NOMO-1 treated with DMSO at 0.1 percent for 48 hours (cell line): Measurements from ENCODE around the gene CCNK.

Experiments used
- DNase-seq: peaks from one replicate; lab custom pipeline; 2025; ENCODE audit not compliant: unreplicated experiment; lab: John Stamatoyannopoulos, UW

CCNK gene

DNA sequence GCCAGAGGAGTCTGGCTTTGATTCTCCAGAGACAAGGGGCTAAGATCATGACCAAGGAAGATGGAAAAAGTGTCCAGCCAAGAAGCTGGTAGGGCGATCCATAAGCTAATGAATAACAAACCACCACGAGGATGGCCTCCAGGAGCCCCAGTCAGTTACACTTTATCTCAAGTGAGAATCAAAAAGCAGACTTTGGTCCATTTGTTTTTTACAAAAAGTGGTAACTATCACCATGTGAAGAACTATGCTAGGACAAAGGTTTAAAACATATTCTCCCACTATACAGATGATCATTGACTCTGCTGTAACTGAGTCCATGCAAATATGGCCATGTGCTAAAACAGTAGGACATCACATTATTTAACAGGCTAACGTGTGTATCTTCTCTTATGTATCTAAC is 14.5 kb upstream of the CCNK start:
- no peak for DNase-seq

DNA sequence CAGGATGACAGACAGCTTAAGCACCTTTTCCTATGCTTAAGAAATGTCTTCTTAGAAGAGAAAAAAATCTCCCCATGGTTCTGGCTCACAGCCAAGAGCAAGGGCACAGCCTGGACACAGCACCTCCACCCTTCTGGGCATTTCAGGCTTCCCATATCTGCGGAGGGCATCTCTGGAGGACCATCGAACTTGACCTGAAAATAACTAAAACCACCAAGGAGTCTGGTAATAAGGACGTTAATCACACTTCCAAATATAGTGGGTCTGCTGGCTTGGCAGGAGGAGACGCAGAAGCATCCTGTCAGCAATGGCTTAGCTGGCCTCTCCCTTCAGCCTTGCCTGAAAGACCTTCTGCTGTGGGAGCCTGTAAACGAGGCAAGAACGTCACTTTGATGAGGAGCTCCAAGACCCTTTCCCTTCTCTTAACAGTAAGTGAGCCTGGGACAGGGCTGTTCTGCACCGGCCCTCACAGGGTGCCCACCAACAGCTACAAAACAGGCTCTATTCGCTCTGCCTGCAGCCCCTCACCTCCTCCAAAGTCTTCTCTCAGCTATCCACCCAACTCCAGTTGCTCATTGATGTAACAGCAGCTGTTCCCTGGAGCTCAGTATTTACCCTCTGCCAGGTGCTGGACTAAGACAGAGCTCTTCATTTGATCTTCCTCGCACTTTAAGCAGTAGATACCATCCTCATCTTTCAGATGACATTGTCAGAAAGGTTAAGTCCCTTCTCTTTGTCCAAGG is 13.7 kb upstream of the CCNK start:
- DNase-seq = no peak

DNA sequence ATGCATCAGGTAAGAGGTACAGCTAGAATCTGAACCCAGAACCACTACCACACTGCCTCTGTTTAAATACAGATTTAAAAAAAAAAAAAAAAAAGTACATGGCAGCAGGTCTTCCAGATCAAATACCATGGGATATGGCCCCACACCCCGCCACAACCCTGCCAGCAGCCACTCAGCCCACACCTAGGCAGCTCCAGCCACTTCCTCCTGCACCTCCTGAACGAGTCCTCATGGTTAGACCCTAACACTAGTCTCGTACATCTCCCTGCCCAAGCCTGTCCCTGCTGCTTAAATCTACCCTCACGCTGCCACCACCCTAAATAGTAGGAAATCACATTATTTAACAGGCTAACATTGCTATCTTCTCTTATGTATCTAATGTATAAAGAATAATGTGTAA is 13.1 kb upstream of the CCNK start:
- no peak for DNase-seq

DNA sequence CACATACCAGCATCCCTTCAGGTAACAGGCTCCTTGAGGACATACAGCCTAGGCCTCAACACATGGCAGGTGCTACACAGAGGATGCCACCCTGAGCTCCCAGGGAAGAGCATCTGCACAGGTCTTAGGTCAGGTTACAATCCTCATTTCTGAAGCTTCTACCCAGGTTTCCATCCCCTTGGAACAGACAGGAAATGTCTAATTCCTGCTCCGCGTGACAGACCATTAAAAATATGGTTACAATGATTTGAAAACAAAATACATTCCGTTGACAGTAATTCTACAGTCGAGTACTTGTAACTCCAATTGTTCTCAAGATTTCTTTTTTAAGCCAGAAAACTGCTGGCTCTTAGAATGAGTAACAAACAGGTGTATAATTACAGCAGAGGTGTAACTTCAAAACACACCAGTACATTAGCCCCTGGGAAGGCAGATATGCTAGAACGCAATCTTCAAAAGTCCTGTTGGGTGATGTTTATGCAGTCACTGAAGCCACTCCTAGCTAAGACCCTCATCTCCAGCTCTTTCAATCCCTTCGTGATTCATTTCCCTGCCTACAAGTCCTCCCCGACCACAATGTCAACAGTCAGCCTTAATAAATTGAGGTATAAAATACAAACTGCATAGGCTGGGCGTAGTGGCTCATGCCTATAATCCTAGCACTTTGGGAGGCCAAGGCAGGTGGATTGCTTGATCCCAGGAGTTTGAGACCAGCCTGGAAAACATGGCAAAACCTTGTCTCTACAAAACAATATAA is 12.2 kb upstream of the CCNK start:
- no peak for DNase-seq

DNA sequence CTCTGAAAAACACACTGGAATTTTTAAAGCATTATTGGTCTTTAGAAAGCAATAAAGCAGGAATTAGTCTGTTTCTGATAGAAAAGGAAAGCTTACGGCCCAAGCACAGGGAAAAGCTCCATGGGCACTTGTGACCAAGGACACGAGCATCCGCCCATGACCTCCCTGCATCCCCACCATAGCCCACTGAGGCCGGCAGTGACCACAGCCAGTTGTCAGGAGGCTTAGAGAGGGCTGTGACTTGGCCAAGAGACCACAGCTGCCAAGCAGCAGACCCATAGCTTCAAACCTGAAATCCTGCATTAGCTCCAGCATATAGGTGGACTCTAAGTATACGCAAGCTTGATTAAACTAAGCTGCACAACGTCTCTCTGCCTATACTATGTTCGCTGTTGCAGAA is 9.5 kb upstream of the CCNK start:
- DNase-seq = no peak

DNA sequence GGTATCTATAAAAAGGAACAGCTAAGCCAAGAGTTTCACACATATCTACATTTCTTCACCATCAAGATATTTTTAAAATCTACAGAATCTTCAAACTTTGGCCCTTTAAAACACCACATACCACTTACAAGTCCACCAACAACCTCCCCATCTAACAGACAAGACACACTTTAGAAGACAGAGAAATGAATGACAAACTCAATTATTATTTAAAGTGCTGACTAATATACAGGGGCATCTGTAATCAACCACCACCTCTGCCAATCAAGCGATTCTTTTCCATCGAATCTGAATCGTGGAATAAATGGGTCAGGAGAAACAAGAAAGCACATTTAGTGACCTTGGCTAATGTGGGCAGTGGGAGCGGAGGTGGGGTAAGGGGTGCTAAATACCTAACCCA is 8.3 kb upstream of the CCNK start:
- DNase-seq = no peak

DNA sequence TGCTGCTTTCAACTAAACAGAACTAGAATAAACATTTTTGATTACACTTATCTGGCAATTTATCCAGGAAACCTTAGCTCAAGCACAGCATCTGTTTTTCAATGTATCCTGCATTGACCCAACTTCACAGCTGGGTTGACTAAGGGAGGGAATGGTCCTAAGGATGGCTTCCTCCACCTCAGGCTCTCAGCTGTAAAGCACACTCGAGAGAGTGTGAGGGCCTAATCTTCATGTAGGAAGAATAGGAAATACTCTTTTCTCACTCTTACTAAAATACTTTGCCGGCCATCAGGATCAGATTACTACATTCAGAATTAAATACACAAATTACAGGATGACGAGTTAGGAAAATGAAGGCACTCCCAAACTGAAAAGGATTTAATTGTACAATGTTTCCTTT is 7.8 kb upstream of the CCNK start:
- DNase-seq = no peak

DNA sequence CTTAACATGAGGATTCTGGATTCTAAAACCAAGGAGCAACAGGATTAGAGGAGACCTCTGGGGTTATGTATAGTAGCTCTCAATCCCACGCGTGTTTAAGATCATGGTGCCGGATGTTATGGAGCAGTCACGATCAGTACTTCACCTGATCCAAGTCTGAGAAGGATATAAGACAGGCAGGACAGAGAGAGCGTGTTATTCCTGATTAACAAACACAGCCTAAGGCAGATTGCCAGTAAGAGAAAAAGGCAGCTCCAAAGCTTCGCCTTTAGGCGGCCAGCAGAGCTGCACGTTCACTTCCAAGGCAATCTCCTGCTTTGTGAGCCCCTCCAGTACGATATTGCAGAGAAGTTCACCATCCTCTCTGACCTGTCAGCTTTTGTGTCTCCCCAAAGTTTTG is 6.0 kb upstream of the CCNK start:
- DNase-seq = no peak

DNA sequence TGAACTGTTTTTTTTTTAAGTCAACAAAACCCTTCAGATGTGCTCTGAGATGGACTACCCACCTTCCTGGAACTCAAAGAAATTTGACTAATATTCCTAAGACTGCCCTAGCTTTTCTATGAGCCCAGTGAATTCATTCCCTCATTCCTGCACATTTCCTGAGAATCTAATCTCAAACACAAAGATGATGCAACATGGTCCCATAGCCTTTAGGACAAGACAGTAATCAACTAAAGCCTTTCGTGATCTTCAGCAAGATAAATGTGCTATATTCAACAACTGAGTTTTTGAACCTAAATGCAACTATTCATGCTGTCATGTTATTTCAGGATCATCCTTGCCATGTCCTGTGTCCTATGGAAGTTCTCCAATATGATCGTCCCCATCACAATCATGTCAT is 5.5 kb upstream of the CCNK start:
- DNase-seq = no peak

DNA sequence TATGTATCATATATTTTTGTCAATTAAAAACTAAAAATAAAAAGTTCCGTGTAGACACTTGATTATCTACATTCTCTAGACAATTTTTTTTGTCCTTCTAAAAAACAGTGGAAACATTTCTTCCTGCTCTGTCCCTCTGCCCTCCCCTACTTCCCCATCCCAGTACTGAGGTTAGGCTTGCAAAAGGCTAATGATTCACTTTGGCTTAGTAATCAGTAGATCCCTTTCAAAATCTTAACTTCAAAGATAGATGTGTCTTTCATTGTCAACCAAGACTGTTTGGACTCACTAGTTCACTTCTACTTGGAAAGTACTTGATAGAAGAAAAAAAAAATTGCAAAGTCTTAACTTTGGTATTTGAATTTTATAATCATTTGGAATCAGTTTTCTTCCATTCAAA is 4.3 kb upstream of the CCNK start:
- peak; percentile 78 for DNase-seq

DNA sequence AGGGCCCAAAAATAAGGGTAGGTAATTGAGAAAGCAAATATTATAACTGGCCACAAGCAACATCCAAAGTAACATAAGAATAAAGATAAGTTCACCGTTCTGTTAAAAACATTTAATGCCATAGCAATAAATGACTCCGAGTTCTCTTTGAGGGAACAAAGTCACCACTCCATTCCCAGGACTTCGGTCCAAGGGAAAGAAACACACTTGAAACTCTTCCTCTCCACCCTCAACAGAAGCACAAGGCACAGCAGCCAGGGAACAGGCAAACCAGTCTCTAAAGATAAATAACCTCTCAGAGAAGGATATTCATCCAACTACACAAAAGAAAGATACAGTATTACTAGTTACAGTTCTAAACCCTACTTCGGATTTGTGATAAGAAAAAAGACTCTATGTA is 3.1 kb upstream of the CCNK start:
- DNase-seq = no peak

DNA sequence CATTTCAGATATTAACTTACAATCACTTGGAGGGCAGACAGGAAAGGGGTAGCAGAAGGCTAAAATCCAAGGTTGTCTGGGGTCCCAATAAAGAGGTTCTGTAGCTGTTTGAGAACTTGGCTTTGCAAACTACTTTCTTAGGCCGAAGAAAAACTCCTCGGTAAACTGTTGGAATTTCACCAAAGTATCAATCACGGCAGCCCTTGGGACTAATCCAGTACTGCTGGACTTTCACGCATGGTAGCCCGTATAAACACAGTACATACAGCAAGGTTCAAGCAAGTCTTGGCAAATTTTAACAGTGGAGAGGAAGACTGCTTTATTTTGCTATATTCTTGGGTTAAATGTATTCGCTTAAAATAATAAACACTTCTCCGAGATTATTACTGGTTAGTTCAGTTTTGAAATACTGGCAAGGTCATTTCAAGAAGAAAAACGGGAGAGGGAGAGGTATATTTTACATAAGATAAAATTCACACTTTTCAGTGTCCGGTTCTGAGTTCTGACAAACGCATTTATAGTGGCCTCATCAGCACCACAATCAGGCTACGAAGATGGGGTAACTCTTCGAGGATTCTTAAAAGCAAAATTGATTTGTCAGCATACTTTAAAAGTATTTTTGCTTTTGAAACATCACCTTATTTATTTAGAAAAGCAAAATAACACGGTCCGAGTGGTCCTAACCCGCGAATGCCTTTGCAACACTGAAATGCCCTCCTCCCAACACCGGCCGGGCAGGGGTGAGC is 1.9 kb upstream of the CCNK start:
- no peak for DNase-seq

DNA sequence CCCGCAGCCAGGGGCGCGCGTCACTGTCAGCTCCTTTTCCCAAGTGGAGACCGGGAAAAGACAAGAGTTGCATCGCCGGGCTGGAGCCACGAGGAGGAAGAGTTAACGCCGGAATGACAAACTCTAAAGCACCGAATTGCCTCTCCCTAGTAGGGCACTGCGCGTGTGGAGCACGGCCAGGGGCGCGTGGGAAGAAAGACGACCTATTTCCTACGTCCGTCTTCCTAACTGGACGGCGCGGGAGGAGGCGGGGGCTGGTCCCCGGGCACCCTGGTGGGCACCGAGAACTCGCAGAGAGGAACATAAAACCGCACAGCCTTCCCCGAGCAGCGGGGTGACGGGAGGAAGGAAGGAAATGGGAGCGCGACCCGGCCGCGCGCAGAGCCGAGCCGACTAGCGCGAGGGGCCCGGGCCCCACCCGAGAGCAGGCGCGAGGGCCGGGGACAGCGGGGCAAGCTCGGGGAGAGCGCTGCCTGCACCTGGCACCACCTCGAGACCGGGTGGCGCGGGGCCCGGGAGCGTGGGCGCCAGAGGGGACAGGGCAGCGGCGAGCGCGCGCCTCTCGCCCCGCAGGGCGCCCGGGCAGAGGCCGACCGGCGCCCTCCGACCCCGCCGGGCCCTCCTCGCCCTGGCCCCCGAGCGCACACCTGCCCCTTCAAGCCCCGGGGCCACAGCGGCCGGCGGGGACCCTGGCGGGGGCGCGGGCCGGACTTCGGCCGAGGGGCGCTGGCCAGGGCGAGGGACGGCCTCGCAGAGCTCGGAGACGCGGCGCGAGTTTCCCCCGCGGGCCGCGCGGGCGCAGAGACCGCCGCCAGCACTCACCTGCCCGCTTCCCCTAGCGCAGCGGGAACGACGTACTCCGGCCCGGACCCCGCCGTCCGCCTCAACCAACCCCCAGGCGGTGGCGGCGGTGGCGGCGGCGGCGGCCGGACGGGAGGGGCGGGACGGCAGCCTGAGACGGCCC is 1.0 kb upstream of the CCNK start, which contains the start of gene SETD3:
Gene SETD3, minus strand, starts transcription at position 954 of the 964 bp plus-strand sequence. CDS start 15,054 bp downstream, outside the sequence.
- DNase-seq = peak; percentile 9

DNA sequence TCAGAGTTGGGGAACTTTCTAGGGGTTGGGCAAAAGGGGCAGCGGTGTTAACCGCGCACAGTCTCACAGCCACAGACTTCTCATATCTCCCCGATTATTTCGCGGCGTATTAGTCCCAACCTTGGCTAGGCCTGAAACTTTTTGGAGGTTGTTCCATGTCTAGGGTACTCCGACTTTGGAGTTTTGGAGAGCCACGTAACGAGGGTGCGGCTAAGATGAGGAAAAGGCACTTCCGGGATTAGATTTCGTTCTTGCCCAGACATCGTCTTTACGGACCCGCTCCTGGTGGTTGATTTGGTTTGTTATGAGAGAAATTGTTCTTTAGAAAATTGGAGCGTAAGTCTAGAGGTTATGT is 513 bp downstream of the CCNK start:
- DNase-seq = peak; percentile 47

DNA sequence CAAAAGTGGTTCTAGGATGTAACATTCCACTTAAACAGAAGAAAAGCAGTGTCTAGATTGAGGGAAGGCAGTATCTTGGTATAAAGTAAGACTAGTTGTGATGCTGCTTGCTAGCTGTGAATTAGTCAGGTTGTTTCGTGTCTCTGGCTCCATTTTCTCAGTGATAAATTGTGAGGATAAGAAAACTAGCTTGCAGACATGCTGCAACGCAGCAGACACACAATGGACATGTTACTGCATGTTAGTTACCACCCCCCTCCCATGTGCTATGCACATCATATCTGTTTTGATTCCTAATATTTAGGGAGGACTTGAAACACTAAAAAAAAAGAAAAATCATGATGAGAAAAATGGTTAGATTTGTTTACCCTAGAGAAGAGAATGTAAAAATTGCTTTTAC is 2.9 kb downstream of the CCNK start:
- DNase-seq = no peak

DNA sequence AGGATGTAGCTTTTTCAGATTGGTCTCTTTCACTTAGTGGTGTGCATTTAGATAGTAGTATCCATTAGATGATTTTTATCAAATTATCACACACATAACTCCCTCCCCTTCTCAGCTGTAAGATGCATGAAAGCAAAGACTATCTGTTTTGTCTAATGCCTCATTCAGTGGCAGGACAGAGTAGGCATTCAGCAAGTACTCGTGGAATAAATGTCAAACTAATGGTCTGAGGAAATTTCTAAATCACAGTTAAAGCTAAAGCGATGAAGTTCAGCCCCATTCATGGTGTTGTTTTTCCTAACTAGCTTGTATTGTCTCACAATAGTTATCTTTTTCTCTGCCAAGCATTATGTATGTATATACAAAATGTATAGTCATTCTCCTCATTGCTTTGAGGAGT is 16.1 kb downstream of the CCNK start:
- no peak for DNase-seq

DNA sequence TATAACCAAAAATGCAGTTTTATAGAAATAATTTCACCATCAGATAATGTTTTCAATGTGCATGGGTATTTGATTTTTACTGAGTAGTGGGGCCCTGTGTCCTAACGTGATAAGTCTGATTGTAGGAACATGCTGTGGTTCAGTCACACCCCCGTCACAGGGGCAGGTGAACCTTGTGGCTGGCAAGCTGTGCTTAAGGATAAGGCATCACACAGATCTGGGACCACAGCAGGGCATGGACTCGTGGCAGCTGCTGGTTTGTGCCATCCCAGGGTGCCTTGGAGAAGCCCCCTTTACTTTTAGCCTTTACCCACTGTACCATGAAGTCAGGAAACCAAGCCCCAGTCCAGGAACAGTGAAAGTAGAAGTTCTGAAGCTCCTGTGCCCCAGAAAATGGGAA is 16.7 kb downstream of the CCNK start:
- DNase-seq = no peak

DNA sequence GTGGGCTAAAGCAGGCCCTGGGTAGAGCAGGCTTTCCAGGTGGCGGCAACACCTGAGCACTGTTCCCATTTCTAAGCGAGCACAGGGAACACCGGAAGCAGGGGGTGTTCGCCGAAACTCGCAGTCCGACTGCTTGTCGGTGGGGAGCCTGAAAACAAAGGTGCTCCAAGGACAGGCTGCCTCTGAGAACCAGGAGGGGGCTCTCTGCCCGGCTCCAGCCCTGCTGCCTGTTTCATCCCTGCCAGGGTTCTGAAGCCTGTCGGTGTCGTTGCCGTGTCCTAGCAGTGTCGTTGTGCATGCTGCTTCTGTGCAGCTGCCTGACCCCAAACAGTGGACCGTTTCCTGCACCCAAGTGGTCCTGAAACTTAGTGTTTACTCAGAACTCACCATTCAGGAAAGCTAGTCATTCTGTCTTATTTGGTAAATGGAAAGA is 21.8 kb downstream of the CCNK start:
- DNase-seq = no peak

DNA sequence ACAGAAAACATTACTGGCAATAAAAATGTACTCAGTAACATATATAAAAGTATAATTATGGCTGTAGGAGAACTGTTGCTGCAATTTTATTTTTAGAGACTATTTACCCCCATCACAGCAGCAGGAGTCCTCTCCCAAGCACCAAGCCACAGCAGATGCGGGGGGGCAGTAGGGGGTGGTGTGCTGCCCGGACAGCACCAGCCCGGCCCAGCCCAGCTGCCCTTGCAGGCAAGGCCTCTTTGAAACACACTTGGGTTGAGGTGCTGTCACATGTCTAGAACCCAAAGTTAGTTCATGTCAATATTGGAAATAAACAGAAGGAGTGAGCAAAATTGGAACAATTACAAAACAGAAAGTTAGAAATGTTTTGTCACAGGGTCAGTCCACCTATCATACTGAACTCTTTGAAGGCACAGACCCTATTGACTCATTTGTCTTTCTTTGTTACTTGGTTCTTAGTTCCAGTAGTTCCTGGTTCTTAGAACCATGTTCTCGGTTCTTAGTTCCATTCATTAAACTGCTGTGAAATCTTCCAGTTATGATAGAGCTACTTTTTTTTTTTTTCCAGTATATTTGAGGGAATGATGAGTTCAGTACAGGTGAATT is 22.7 kb downstream of the CCNK start:
- no peak for DNase-seq

DNA sequence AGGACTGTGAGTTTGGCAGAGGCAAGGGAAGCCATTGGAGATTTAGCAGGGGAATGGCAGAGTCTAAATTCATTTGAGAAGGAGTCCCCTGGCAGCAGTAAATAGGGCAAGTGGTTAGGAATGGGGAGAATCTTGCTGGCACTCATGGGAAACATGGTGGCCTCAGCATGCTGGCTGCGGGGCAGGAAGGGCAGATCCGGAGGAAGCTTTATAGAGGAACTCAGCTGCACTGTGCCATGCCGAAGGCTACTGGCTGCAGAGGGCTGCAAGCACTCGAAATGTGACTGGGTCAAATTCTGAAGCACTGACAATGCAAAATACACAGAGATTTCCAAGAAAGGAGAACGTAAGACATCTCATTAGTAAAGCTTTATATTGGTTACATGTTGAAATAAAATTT is 23.9 kb downstream of the CCNK start:
- DNase-seq = no peak
